Psoas muscle (tissue), 8 donors: Measurements from ENCODE around the gene MRPL38. TPM values are rescaled to one million over a fixed set of nuclear protein-coding genes. Genes with fewer than 3 reads are reported as not detected.

ENCODE experiments used
- ATAC-seq, 4 donors: fragments of 200-7000 bp; cut with Tn5 transposase; one replicate each; pipeline ENCODE4 v1.9.1; 2020; ENCODE audit warnings: moderate library complexity in 3 of 4, mild to moderate bottlenecking in 2 of 4
- DNase-seq, 2 donors: peaks; one replicate each; pipeline ENCODE4 v3.0.0-alpha.2; 2020
- H3K27ac ChIP-seq: fragments of 200-600 bp; one replicate; pipeline ENCODE4 v1.8.0; 2022
- H3K27me3 ChIP-seq, 3 donors: fragments of 200-600 bp in 1 of 3; one replicate each; pipeline versions ENCODE4 v1.6.1 to v1.8.0; 2013 to 2022; ENCODE audit warnings: low read length in 2 of 3, mild to moderate bottlenecking in 2 of 3, moderate library complexity in 1 of 3; ENCODE audit not compliant: insufficient read depth in 3 of 3
- H3K36me3 ChIP-seq, 2 donors: fragments of 200-600 bp in 1 of 2; one replicate each; pipeline versions ENCODE4 v1.6.1 to v1.8.0; 2013 to 2022; ENCODE audit warnings: low read depth in 1 of 2, mild to moderate bottlenecking in 1 of 2, moderate library complexity in 1 of 2; ENCODE audit not compliant: insufficient read depth in 1 of 2
- H3K4me1 ChIP-seq: fragments of 200-600 bp; one replicate; pipeline ENCODE4 v1.8.0; 2022
- H3K4me3 ChIP-seq: fragments of 200-600 bp; one replicate; pipeline ENCODE4 v1.8.0; 2022; ENCODE audit warnings: mild to moderate bottlenecking
- H3K9me3 ChIP-seq: fragments of 200-600 bp; one replicate; pipeline ENCODE4 v1.8.0; 2022
- CTCF ChIP-seq: fragments of 200-600 bp; IDR thresholded peaks from one replicate; pipeline ENCODE4 v1.8.0; 2022; ENCODE audit warnings: antibody characterized with exemption
- WGBS, 3 donors: extraction: QIAGEN DNeasy Blood & Tissue Kit; methylation state at CpG; one replicate each; pipeline versions ENCODE4 v1.1.6 to v1.1.7; 2013; 5-methylcytosine and 5-hydroxymethylcytosine counted together
- intact Hi-C, 2 donors: fragments of 100-400 bp; cut with DNase I; formaldehyde crosslinking; loops; one replicate each; pipeline versions ENCODE4 v1.11.0 to v1.14.2; 2022
- polyA plus RNA-seq, 3 donors: library from polyadenylated mRNA; stranded (reverse); fragments of 200-250 nt; gene quantifications; one replicate each; pipeline ENCODE4 v1.2.3, GENCODE V29; 2013
- total RNA-seq, 4 donors: library from RNA; stranded (reverse); fragmentation: NEBNext Ultra II Directional in 2 of 4; extraction: Animal tissue kit (Norgen Biotek cat#: 25700) in 2 of 4; gene quantifications; one replicate each; pipeline versions ENCODE4 v1.2.1 to v1.2.4, GENCODE V29; 2021 to 2023
- donor health status: healthy with polysubstance abuse.
- donor health status: DM: no; HTN: no; CAD: no; lungs with moderate emphysema.
- donor health status: Bipolar disorder and iron deficiency.
- donor health status: healthy.
- donor health status: DM: yes; HTN: yes; CAD: no.
- donor health status: DM: no; HTN: no; CAD: no.
- donor health status: DM: no; HTN: no; CAD: no.
- donor health status: DM: yes; HTN: yes; CAD: no.

Gene MRPL38
- total and polyA plus RNA-seq, 7 donors = 104 to 168 (median 115) TPM

DNA sequence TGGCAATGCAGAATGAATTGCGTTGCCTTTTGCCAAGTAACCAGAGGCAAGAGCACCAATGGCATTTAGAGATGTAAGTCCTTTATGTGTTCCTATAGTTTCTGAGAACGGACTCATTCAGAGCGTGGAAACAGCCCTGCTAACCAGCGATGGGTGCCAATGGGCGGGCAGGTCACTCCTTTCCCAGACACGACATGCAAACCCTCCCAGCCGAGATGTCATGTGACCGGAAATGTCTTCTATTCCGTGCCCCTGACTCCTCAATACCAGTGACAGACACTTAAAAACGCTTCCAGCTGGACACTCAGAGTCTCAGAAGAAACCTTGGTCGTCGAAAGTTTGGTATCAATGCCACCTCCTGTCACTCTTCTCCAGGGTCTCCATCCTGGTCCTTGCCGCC lies 33.0 kb upstream of the MRPL38 start:
- H3K27me3 ChIP-seq = no peaks in the 10 kb centered on the region
- no peaks in the 10 kb centered on the region for H3K9me3 ChIP-seq
- intact Hi-C loops = no loop called here
- no peak for ATAC-seq
- TF ChIP-seq CTCF = no peak
- no peak overlapping the region for H3K27ac ChIP-seq
- peaks cover 0 to 2% of the 10 kb centered on the region in 2 donors for H3K36me3 ChIP-seq
- H3K4me3 ChIP-seq = no peak overlapping the region
- H3K4me1 ChIP-seq = peaks cover 5% of the 10 kb centered on the region
- 74 to 77% (median 75%) methylated on average over 13 of the region's 13 CpGs for WGBS, 3 donors
- no peak for DNase-seq

- Histone ChIP-seq H3K4me1 (no peaks in the 10 kb centered on the region), H3K9me3 (no peaks in the 10 kb centered on the region), H3K36me3 (peaks cover 0 to 4% of the 10 kb centered on the region in 2 donors), H3K27me3 (no peaks in the 10 kb centered on the region), H3K27ac (no peak overlapping the region), H3K4me3 (no peak overlapping the region)
- DNase-seq = no peak
- intact Hi-C loops = no loop called here
- no peak for TF ChIP-seq CTCF
- WGBS, 3 donors = 67 to 81% (median 78%) methylated on average over 4 of the region's 4 CpGs
- no peak for ATAC-seq
Measured at GRCh38 chr17:75933808-75934207, 29.1 kb upstream of the MRPL38 start.

DNA sequence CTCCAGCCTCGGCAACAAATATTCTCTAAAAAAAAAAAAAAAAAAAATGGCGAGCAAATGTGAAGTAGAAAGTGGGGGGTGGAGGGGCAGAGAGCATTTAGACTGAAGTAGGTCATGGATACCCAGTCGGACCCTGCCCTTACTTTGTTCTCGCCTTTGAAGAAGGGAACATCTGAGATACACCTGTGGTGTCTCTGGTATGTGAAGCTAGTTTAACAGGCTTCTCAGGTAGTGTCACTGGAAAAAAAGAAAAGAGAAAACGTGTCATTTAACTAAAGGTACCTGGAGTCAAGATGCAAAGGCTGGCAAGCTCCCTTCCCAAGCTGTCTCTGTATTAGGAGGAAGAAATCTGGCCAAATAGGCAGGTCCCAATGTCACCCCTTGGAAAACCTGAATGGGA lies 28.2 kb upstream of the MRPL38 start:
- no peaks in the 10 kb centered on the region for H3K27me3 ChIP-seq
- intact Hi-C loops = no loop called here
- no peaks in the 10 kb centered on the region for H3K4me1 ChIP-seq
- no peak for TF ChIP-seq CTCF
- no peaks in the 10 kb centered on the region for H3K9me3 ChIP-seq
- WGBS, 3 donors = 92 to 96% (median 93%) methylated on average over 5 of the region's 5 CpGs
- H3K36me3 ChIP-seq = peaks cover 0 to 4% of the 10 kb centered on the region in 2 donors
- no peak overlapping the region for H3K4me3 ChIP-seq
- ATAC-seq = no peak
- no peak overlapping the region for H3K27ac ChIP-seq
- DNase-seq = no peak

DNA sequence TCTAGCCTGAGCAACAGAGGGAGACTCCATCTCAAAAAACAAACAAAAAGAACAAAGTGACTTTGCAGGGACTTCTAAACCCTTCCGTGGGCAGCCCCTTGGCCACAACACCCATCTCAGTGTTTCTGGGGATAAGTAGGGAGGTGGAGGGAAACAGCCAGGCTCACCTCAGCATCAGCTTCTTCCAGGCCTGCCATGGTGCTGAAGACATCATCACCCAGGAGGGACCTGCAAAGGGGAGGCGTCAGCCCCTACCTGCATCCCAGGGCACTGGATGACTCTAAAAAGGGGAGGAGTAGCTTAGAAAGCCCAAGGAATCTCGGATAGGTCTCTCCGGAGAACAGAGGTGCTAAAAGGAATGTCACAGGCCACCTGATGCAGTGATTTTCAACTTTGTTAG lies 26.4 kb upstream of the MRPL38 start:
- Histone ChIP-seq H3K27ac (no peak overlapping the region), H3K4me1 (no peaks in the 10 kb centered on the region), H3K36me3 (peaks cover 0 to 12% of the 10 kb centered on the region in 2 donors), H3K4me3 (no peak overlapping the region), H3K9me3 (no peaks in the 10 kb centered on the region), H3K27me3 (no peaks in the 10 kb centered on the region)
- DNase-seq = no peak
- no peak for TF ChIP-seq CTCF
- WGBS, 3 donors = 89 to 92% (median 91%) methylated on average over 4 of the region's 4 CpGs
- intact Hi-C loops = no loop called here
- ATAC-seq = no peak

DNA sequence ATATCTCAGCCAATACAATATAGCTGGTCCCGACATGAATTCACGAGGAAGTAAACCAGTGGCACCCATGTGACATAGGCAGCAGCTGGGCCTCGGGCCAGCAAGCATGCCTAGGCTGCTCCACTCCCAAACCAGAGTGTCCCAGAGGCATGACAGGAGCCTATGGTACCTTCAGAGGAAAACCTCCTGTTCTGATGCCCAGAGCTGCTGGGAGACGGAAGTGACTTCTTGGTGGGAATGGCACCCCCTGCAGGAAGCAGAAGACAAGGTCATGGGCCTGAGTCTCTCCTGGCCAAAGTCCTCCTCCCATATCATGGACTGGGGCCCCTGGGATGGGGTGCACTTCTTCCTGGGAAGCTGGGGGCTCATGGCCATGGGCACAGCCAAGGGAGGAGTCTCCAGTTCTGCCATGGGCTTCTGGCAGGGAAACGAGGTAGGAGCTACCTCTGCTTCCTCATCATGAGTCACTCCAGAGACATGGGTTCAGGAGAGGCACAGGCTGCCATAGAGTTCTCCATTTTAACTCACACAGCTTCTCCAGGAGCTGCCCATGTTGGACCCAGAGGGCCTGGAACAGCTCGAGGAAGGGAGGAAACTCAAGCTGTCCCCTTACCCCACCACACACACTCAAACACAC lies 22.7 kb upstream of the MRPL38 start:
- WGBS, 3 donors = 72 to 79% (median 76%) methylated on average over 6 of the region's 6 CpGs
- no peaks in the 10 kb centered on the region for H3K4me1 ChIP-seq
- no peak overlapping the region for H3K4me3 ChIP-seq
- no peak overlapping the region for H3K27ac ChIP-seq
- H3K36me3 ChIP-seq = peaks cover 0 to 18% of the 10 kb centered on the region in 2 donors
- H3K9me3 ChIP-seq = no peaks in the 10 kb centered on the region
- TF ChIP-seq CTCF = peak; percentile 18
- ATAC-seq (peak in 3 of 4 donors; percentile 28 to 40 (median 35)), DNase-seq (no peak)
- no peaks in the 10 kb centered on the region for H3K27me3 ChIP-seq
- intact Hi-C loops = no loop called here
